Measurements from ENCODE around the gene ZNF628.
"Not testable (repeated sequence)": the region's sequence is repeated elsewhere in the genome, so short reads cannot be mapped to it uniquely, and the experiment has no call there.

The ZNF628 gene

GRCh38 chr19:55484593-55485438 is 8.4 kb downstream of the ZNF628 start, which contains the start of gene NAT14:
Gene NAT14, plus strand, starts transcription at chr19:55485188. Its CDS starts 521 bp downstream, at chr19:55485709.
- DNase-seq (ENCODE audit: low read depth), result peak; percentile 49

GRCh38 chr19:55485439-55486011 is 9.1 kb downstream of the ZNF628 start:
- no peak for DNase-seq (ENCODE audit: low read depth)

- DNase-seq (ENCODE audit: low read depth), result no peak
These were observed 9.9 kb downstream of the ZNF628 start for GRCh38 chr19:55486043-55486970.

DNA sequence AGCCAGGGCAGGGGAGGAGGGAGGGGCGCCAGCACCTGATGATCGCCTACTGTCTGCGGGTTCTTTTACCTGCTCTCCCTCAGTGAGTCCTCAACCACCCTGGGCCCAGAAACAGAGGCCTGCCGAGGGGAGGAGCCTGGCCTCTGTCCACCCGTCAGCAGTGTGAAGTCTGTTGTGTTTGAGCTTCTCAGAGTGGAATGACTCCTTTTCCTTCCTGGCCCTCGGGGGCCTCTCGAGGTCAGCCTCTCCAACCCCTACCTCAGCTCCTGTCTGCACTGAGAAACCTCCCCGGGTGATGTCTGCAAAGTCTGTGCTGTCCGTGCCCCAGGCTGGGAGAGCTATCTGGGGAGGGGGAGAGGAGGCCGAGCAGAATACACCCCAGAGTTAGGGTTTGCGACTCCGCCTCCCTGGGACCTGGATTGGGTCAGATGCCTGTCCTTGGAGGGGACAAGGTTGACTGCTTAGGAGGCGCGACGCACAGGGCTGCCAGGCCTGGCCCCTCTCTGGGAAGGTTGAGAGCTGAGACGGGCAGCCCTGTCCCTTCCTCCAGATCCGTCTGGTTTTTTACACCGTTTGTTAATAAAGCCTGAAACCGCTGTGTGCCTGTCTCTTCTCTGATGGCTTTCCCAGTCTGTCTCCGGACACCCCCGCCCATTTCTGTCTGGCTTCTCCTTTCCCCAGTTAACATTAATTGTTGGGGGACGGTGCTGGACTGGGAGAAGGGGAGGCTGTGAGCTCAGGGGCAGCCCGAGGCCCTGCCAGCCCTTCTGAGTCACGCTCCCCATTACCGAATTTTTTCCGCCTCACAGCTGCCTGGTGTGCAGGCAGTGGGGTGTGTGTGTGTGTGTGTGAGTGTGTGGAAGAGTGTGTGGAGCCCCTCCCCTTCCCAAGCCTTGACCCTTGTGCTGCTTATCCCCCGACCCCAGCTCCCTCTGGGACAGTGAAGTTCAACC is 10.8 kb downstream of the ZNF628 start:
- DNase-seq (ENCODE audit: low read depth), result peak; percentile 52

DNA sequence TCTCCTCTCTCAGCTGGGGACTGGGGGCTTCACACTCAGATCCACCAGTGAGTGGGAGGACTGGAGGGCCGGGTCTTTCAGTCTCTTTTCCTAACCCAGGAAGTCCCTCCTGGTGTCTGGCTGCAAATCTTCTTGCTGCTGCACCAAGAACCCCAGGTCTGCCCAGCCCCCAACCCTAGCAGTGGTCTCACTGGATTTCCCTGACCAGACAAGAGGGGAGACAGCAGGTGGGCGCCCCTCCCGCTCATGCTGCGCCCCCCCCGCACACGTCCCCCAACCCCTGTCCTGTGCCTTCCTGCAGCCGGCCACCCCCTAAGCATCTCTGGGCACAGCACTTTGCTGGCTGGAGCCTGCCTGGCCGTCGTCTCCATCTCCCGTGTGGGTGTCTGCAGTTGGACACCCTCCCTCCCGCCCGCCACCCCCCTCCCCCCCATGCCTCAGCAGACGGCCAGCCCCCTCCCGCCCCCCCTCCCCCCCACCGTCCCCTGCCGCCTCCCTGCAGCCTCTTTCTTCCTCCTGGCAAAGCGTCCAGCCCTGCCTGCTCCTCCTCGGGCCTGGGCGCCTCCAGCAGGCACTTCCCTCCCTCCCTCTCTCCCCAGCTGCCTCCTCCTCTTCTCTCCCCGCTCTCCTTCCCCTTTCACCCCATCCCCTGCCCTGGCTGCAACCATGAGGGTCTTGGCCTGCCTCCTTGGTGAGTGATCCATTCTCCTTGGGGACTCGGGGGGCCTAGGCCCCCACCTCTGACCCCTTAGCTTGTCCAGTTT is 11.7 kb downstream of the ZNF628 start, which contains the start of gene SSC5D:
Gene SSC5D, plus strand, starts transcription at position 513 of the 764 bp plus-strand sequence. Its CDS starts 154 bp downstream, at position 667.
- no peak for DNase-seq (ENCODE audit: low read depth)

GRCh38 chr19:55488986-55489710 is 12.7 kb downstream of the ZNF628 start:
- DNase-seq (ENCODE audit: low read depth), result no peak

- DNase-seq (ENCODE audit: low read depth), result no peak
These were observed 13.5 kb downstream of the ZNF628 start for GRCh38 chr19:55489711-55490477.

DNA sequence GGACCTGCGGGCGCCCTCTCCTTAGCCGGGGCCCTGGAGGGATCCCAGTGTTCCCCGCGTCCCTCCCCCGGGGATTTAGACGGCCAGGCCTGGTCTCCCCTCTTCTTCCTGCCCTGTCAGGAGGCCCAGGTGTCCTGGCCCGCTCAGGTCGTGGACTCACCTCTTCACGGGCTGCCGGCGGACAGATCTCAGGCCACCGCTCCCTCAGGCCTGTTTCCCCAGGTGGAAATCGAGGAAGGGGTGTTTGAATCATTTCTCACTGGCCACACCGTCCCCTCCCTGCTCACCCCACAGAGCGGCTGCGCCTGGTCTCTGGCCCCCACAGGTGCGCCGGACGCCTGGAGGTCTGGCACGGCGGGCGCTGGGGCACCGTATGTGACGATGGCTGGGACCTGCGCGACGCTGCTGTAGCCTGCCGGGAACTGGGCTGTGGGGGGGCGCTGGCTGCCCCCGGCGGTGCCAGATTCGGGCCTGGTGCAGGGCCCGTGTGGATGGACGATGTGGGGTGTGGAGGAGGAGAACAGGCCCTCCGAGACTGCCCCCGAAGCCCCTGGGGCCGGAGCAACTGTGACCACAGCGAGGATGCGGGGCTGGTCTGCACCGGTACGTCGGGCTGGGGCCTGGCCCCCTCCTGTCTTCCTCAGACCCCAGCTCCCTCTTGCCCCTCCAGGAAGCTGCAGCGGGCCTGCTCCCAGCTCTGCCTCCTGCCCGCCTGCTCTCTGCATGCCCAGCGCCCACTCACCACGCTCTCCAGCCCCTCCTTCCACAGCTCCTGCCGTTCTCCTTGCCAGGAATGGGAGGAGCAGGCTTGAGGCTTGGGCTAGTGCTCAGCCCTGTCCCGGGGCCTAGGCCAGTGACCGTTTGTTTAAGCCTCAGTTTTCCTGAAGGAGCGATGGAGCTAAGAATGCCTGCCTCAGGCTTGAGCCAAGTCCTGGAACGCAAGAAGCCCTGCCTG is 14.3 kb downstream of the ZNF628 start:
- DNase-seq (ENCODE audit: low read depth), result no peak

- no peak for DNase-seq (ENCODE audit: low read depth)
These were observed 15.3 kb downstream of the ZNF628 start for GRCh38 chr19:55491546-55492360.

GRCh38 chr19:55492362-55492944 is 16.0 kb downstream of the ZNF628 start:
- no peak for DNase-seq (ENCODE audit: low read depth)

DNA sequence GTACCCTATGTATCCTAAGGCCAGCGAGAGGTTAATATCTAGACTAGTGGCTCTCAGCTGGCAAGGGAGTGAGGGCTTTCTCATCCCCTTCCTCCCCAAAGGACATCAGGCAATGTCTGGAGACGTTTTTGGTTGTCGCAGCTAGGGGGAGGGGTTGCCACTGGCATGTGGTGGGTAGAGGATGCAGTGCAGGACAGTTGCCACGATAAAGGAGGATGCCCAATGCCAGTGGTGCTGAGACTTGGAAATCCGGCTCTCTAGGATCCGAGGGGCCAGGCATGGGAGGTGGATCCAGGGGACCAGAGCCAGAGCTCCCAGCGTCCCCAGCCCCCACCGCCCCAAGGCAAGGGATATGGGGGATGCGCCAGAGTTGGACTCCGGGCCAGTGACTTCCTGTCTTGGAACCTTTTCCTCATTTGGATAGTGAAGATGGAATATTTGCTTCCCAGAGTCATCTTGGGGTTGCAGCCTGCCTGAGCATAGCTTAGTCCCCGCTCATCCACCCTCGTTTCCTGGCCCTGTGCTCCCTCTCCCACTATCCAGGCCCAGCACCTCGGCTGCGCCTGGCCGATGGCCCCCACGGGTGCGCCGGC is 16.7 kb downstream of the ZNF628 start:
- no peak for DNase-seq (ENCODE audit: low read depth)

- DNase-seq (ENCODE audit: low read depth), result no peak
These were observed 17.3 kb downstream of the ZNF628 start for GRCh38 chr19:55493645-55494171.

GRCh38 chr19:55494172-55494761 is 17.9 kb downstream of the ZNF628 start:
- DNase-seq (ENCODE audit: low read depth), result no peak

GRCh38 chr19:55495646-55496349 is 19.4 kb downstream of the ZNF628 start:
- no peak for DNase-seq (ENCODE audit: low read depth)

- not testable (repeated sequence) for DNase-seq (ENCODE audit: low read depth)
These were observed 20.4 kb downstream of the ZNF628 start for GRCh38 chr19:55496820-55497219.
